Measurements from ENCODE around the gene MTUS2.

The MTUS2 gene

GRCh38 chr13:28859069-28859468 lies 38.9 kb downstream of the MTUS2 start:
- no peak for DNase-seq (ENCODE audit: low read depth, low spot score)

GRCh38 chr13:28859717-28860116 lies 39.6 kb downstream of the MTUS2 start:
- no peak for DNase-seq (ENCODE audit: low read depth, low spot score)

- no peak for DNase-seq (ENCODE audit: low read depth, low spot score)
Observed at GRCh38 chr13:28864544-28864943, 44.4 kb downstream of the MTUS2 start.

- DNase-seq (ENCODE audit: low read depth, low spot score) = no peak
Observed at GRCh38 chr13:28865149-28865744, 45.1 kb downstream of the MTUS2 start.

GRCh38 chr13:28865951-28866350 lies 45.8 kb downstream of the MTUS2 start:
- DNase-seq (ENCODE audit: low read depth, low spot score) = no peak

- DNase-seq (ENCODE audit: low read depth, low spot score) = no peak
Observed at GRCh38 chr13:28866932-28867331, 46.8 kb downstream of the MTUS2 start.

GRCh38 chr13:28867564-28867963 lies 47.4 kb downstream of the MTUS2 start:
- DNase-seq (ENCODE audit: low read depth, low spot score) = no peak

- DNase-seq (ENCODE audit: low read depth, low spot score) = no peak
Observed at GRCh38 chr13:28872427-28873176, 52.5 kb downstream of the MTUS2 start.

- DNase-seq (ENCODE audit: low read depth, low spot score) = no peak
Observed at GRCh38 chr13:28875846-28876615, 55.9 kb downstream of the MTUS2 start.

- no peak for DNase-seq (ENCODE audit: low read depth, low spot score)
Observed at GRCh38 chr13:28877408-28877807, 57.3 kb downstream of the MTUS2 start.

GRCh38 chr13:28885181-28885580 lies 65.0 kb downstream of the MTUS2 start:
- no peak for DNase-seq (ENCODE audit: low read depth, low spot score)

GRCh38 chr13:28889086-28889732 lies 69.1 kb downstream of the MTUS2 start:
- no peak for DNase-seq (ENCODE audit: low read depth, low spot score)

- no peak for DNase-seq (ENCODE audit: low read depth, low spot score)
Observed at GRCh38 chr13:28890712-28891111, 70.6 kb downstream of the MTUS2 start.

- no peak for DNase-seq (ENCODE audit: low read depth, low spot score)
Observed at GRCh38 chr13:28918030-28918429, 97.9 kb downstream of the MTUS2 start.

- no peak for DNase-seq (ENCODE audit: low read depth, low spot score)
Observed at GRCh38 chr13:28922341-28922740, 102.2 kb downstream of the MTUS2 start.

GRCh38 chr13:28935104-28935503 lies 115.0 kb downstream of the MTUS2 start:
- DNase-seq (ENCODE audit: low read depth, low spot score) = no peak

GRCh38 chr13:28942906-28943305 lies 122.8 kb downstream of the MTUS2 start:
- DNase-seq (ENCODE audit: low read depth, low spot score) = no peak

GRCh38 chr13:28953714-28954418 lies 133.7 kb downstream of the MTUS2 start:
- no peak for DNase-seq (ENCODE audit: low read depth, low spot score)

GRCh38 chr13:28954419-28954725 lies 134.2 kb downstream of the MTUS2 start:
- DNase-seq (ENCODE audit: low read depth, low spot score) = no peak

- DNase-seq (ENCODE audit: low read depth, low spot score) = no peak
Observed at GRCh38 chr13:28954810-28955209, 134.7 kb downstream of the MTUS2 start.

- no peak for DNase-seq (ENCODE audit: low read depth, low spot score)
Observed at GRCh38 chr13:28955264-28955966, 135.3 kb downstream of the MTUS2 start.
